ENCODE results near the gene PSMC4.
"Not testable (repeated sequence)": the region's sequence is repeated elsewhere in the genome, so short reads cannot be mapped to it uniquely, and the experiment has no call there.

Gene PSMC4

GRCh38 chr19:39946532-39946931, 24.4 kb upstream of the PSMC4 start:
- DNase-seq (ENCODE audit: low read depth): no peak

- DNase-seq (ENCODE audit: low read depth): no peak
These were observed 21.8 kb upstream of the PSMC4 start for GRCh38 chr19:39949026-39949747.

- no peak for DNase-seq (ENCODE audit: low read depth)
These were observed 19.8 kb upstream of the PSMC4 start for GRCh38 chr19:39951065-39951650.

GRCh38 chr19:39951686-39952085, 19.3 kb upstream of the PSMC4 start:
- no peak for DNase-seq (ENCODE audit: low read depth)

- no peak for DNase-seq (ENCODE audit: low read depth)
These were observed 17.1 kb upstream of the PSMC4 start for GRCh38 chr19:39953915-39954314.

GRCh38 chr19:39957886-39958285, 13.1 kb upstream of the PSMC4 start:
- not testable (repeated sequence) for DNase-seq (ENCODE audit: low read depth)

GRCh38 chr19:39958942-39959341, 12.0 kb upstream of the PSMC4 start:
- DNase-seq (ENCODE audit: low read depth): not testable (repeated sequence)

GRCh38 chr19:39959407-39959806, 11.6 kb upstream of the PSMC4 start:
- not testable (repeated sequence) for DNase-seq (ENCODE audit: low read depth)

GRCh38 chr19:39963898-39964297, 7.1 kb upstream of the PSMC4 start:
- no peak for DNase-seq (ENCODE audit: low read depth)

GRCh38 chr19:39966617-39967016, 4.3 kb upstream of the PSMC4 start:
- DNase-seq (ENCODE audit: low read depth): no peak

- DNase-seq (ENCODE audit: low read depth): no peak
These were observed 3.4 kb upstream of the PSMC4 start for GRCh38 chr19:39967561-39967960.

- DNase-seq (ENCODE audit: low read depth): no peak
These were observed 2.2 kb upstream of the PSMC4 start for GRCh38 chr19:39968789-39969188.

GRCh38 chr19:39969266-39969665, 1.7 kb upstream of the PSMC4 start:
- DNase-seq (ENCODE audit: low read depth): peak; percentile 16

- DNase-seq (ENCODE audit: low read depth): no peak
These were observed 1.1 kb upstream of the PSMC4 start for GRCh38 chr19:39969681-39970424.

GRCh38 chr19:39970425-39970674, 615 bp upstream of the PSMC4 start:
- no peak for DNase-seq (ENCODE audit: low read depth)

GRCh38 chr19:39971380-39972035, 543 bp downstream of the PSMC4 start:
- no peak for DNase-seq (ENCODE audit: low read depth)

- no peak for DNase-seq (ENCODE audit: low read depth)
These were observed 3.6 kb downstream of the PSMC4 start for GRCh38 chr19:39974377-39975155.

- no peak for DNase-seq (ENCODE audit: low read depth)
These were observed 11.9 kb downstream of the PSMC4 start for GRCh38 chr19:39982883-39983282.

GRCh38 chr19:39983695-39984300, 12.8 kb downstream of the PSMC4 start:
- no peak for DNase-seq (ENCODE audit: low read depth)

- DNase-seq (ENCODE audit: low read depth): no peak
These were observed 15.7 kb downstream of the PSMC4 start for GRCh38 chr19:39986643-39987042.

GRCh38 chr19:39987167-39987566, 16.2 kb downstream of the PSMC4 start:
- DNase-seq (ENCODE audit: low read depth): no peak

GRCh38 chr19:39987596-39987995, 16.6 kb downstream of the PSMC4 start:
- no peak for DNase-seq (ENCODE audit: low read depth)

All from fibroblast of the conjunctiva (primary cell).